Immature natural killer cell (primary cell): ENCODE data around the gene ZNF497. TPM values are rescaled to one million over a fixed set of nuclear protein-coding genes. Genes with fewer than 3 reads are reported as not detected.
"Not testable (repeated sequence)": the region's sequence is repeated elsewhere in the genome, so short reads cannot be mapped to it uniquely, and the experiment has no call there.

Source experiments
- DNase-seq, 3 donors: peaks; one replicate each; pipeline ENCODE4 v3.0.0; 2022; ENCODE audit warnings: mixed read lengths in 1 of 3
- H3K27ac Mint-ChIP-seq, 6 donors: one replicate each; pipeline ENCODE4 v1.8.0; 2020; ENCODE audit warnings: mixed read lengths in 6 of 6, mild to moderate bottlenecking in 5 of 6, inconsistent platforms in 4 of 6, moderate library complexity in 3 of 6
- H3K27me3 Mint-ChIP-seq, 3 donors: one replicate each; pipeline ENCODE4 v1.8.0; 2020 to 2021; ENCODE audit warnings: low read depth in 3 of 3, mild to moderate bottlenecking in 3 of 3, mixed read lengths in 3 of 3, moderate library complexity in 3 of 3, inconsistent platforms in 1 of 3
- H3K36me3 Mint-ChIP-seq, 3 donors: one replicate each; pipeline ENCODE4 v1.8.0; 2020; ENCODE audit warnings: mixed read lengths in 3 of 3, inconsistent platforms in 2 of 3, mild to moderate bottlenecking in 2 of 3
- H3K4me1 Mint-ChIP-seq, 2 donors: one replicate each; pipeline ENCODE4 v1.8.0; 2020; ENCODE audit warnings: inconsistent platforms in 2 of 2, mild to moderate bottlenecking in 2 of 2, mixed read lengths in 2 of 2, moderate library complexity in 1 of 2
- H3K4me3 Mint-ChIP-seq, 5 donors: one replicate each; pipeline ENCODE4 v1.8.0; 2020; ENCODE audit warnings: mild to moderate bottlenecking in 5 of 5, mixed read lengths in 5 of 5, inconsistent platforms in 3 of 5, moderate library complexity in 3 of 5
- H3K9me3 Mint-ChIP-seq, 6 donors: one replicate each; pipeline ENCODE4 v1.8.0; 2020; ENCODE audit warnings: mild to moderate bottlenecking in 6 of 6, mixed read lengths in 6 of 6, inconsistent platforms in 4 of 6, moderate library complexity in 3 of 6
- polyA plus RNA-seq, 3 donors: library from polyadenylated mRNA; unstranded; fragments of 300-500 nt; fragmentation: Illumina TruSeq; gene quantifications; one replicate each; pipeline ENCODE4 v1.2.3, GENCODE V29; 2021

The ZNF497 gene
- polyA plus RNA-seq, 3 donors from 2014 or later, result 0.40 to 0.91 (median 0.62) TPM

GRCh38 chr19:58318297-58318696, 44.3 kb downstream of the ZNF497 start:
- Mint-ChIP-seq H3K4me1 (no peaks in the 10 kb centered on the region), H3K4me3 (no peak overlapping the region), H3K27me3 (no peaks in the 10 kb centered on the region), H3K36me3 (peaks cover 12 to 22% (median 21%) of the 10 kb centered on the region in 3 donors), H3K9me3 (no peaks in the 10 kb centered on the region), H3K27ac (no peak overlapping the region)
- DNase-seq, result no peak

GRCh38 chr19:58317476-58318072, 45.0 kb downstream of the ZNF497 start:
- no peak for DNase-seq
- H3K36me3 Mint-ChIP-seq, result peaks cover 18 to 24% (median 24%) of the 10 kb centered on the region in 3 donors
- no peaks in the 10 kb centered on the region for H3K9me3 Mint-ChIP-seq
- no peak overlapping the region for H3K27ac Mint-ChIP-seq
- no peaks in the 10 kb centered on the region for H3K4me1 Mint-ChIP-seq
- no peaks in the 10 kb centered on the region for H3K27me3 Mint-ChIP-seq
- no peak overlapping the region for H3K4me3 Mint-ChIP-seq

GRCh38 chr19:58315580-58315979, 47.0 kb downstream of the ZNF497 start:
- DNase-seq, result no peak
- Mint-ChIP-seq H3K4me1 (peaks cover 3 to 7% of the 10 kb centered on the region in 2 donors), H3K36me3 (peaks cover 32 to 39% (median 37%) of the 10 kb centered on the region in 3 donors), H3K4me3 (no peak overlapping the region), H3K9me3 (peaks cover 0 to 2% (median 0%) of the 10 kb centered on the region in 6 donors), H3K27me3 (peaks cover 0 to 5% (median 2%) of the 10 kb centered on the region in 3 donors), H3K27ac (no peak overlapping the region)

- no peak overlapping the region for H3K4me3 Mint-ChIP-seq
- peaks cover 12 to 40% of the 10 kb centered on the region in 2 donors for H3K4me1 Mint-ChIP-seq
- peaks cover 53 to 73% (median 53%) of the 10 kb centered on the region in 3 donors for H3K36me3 Mint-ChIP-seq
- H3K9me3 Mint-ChIP-seq, result peaks cover 0 to 5% (median 0%) of the 10 kb centered on the region in 6 donors
- H3K27ac Mint-ChIP-seq, result peak overlapping the region in 2 of 6 donors; percentile 13 to 17
- H3K27me3 Mint-ChIP-seq, result peaks cover 0 to 6% (median 3%) of the 10 kb centered on the region in 3 donors
- no peak for DNase-seq
These were observed 51.1 kb downstream of the ZNF497 start for GRCh38 chr19:58311345-58311865.

- peaks cover 50 to 77% (median 57%) of the 10 kb centered on the region in 3 donors for H3K36me3 Mint-ChIP-seq
- not testable (repeated sequence) for H3K4me3 Mint-ChIP-seq, H3K27me3 Mint-ChIP-seq, H3K9me3 Mint-ChIP-seq
- H3K4me1 Mint-ChIP-seq, result peaks cover 19 to 47% of the 10 kb centered on the region in 2 donors
- peak overlapping the region in 1 of 6 donors; percentile 68 for H3K27ac Mint-ChIP-seq
- DNase-seq, result peak in 1 of 3 donors; percentile 19
These were observed 51.9 kb downstream of the ZNF497 start for GRCh38 chr19:58310685-58311084.

- Mint-ChIP-seq H3K9me3 (peaks cover 0 to 5% (median 0%) of the 10 kb centered on the region in 6 donors), H3K4me1 (peaks cover 36 to 63% of the 10 kb centered on the region in 2 donors), H3K27ac (peak overlapping the region in 3 of 6 donors; percentile 61 to 79 (median 77)), H3K4me3 (no peak overlapping the region), H3K36me3 (peaks cover 31 to 56% (median 41%) of the 10 kb centered on the region in 3 donors), H3K27me3 (peaks cover 7 to 17% (median 16%) of the 10 kb centered on the region in 3 donors)
- DNase-seq, result no peak
These were observed 54.8 kb downstream of the ZNF497 start for GRCh38 chr19:58307736-58308135.

GRCh38 chr19:58305932-58306323, 56.6 kb downstream of the ZNF497 start:
- Mint-ChIP-seq H3K9me3 (peaks cover 0 to 3% (median 0%) of the 10 kb centered on the region in 6 donors), H3K4me3 (peak overlapping the region; percentile 95 to 98 (median 98)), H3K27me3 (peaks cover 8 to 16% (median 11%) of the 10 kb centered on the region in 3 donors), H3K36me3 (peaks cover 16 to 50% (median 27%) of the 10 kb centered on the region in 3 donors), H3K4me1 (peaks cover 32 to 56% of the 10 kb centered on the region in 2 donors), H3K27ac (peak overlapping the region; percentile 98 to 100 (median 100))
- DNase-seq, result peak in 1 of 3 donors; percentile 30

GRCh38 chr19:58305065-58305931, 57.3 kb downstream of the ZNF497 start, which contains the start of gene ERVK3-1:
TSS of gene ERVK3-1 (plus strand) at chr19:58305377. CDS start at chr19:58312169, 6,792 bp downstream.
- peak within 1 kb of the TSS; percentile 95 to 98 (median 98) for H3K4me3 Mint-ChIP-seq

GRCh38 chr19:58304748-58305064, 57.8 kb downstream of the ZNF497 start:
- Mint-ChIP-seq H3K27ac (peak overlapping the region; percentile 98 to 100 (median 100)), H3K4me1 (peaks cover 31 to 55% of the 10 kb centered on the region in 2 donors)
- DNase-seq, result no peak

More at GRCh38 chr19:58305065-58305931, 57.3 kb downstream of the ZNF497 start, which contains the start of gene ERVK3-1:
- Mint-ChIP-seq H3K9me3 (peaks cover 0 to 2% (median 0%) of the 10 kb centered on the region in 6 donors), H3K27me3 (peaks cover 8 to 16% (median 11%) of the 10 kb centered on the region in 3 donors), H3K27ac (peak within 1 kb of the TSS; percentile 98 to 100 (median 100)), H3K36me3 (peaks cover 20 to 53% (median 32%) of the 10 kb centered on the region in 3 donors), H3K4me1 (peaks cover 32 to 56% of the 10 kb centered on the region in 2 donors)
- DNase-seq, result peak; percentile 95 to 96 (median 95)

More at GRCh38 chr19:58304748-58305064, 57.8 kb downstream of the ZNF497 start:
- peaks cover 20 to 54% (median 36%) of the 10 kb centered on the region in 3 donors for H3K36me3 Mint-ChIP-seq
- no peaks in the 10 kb centered on the region for H3K9me3 Mint-ChIP-seq
- peaks cover 8 to 16% (median 11%) of the 10 kb centered on the region in 3 donors for H3K27me3 Mint-ChIP-seq
- H3K4me3 Mint-ChIP-seq, result peak overlapping the region; percentile 95 to 98 (median 98)

Other genes starting within 250 kb of the ZNF497 start
- gene ZNF329, start 212.0 kb downstream of the ZNF497 start, polyA plus RNA-seq, result 10 to 100 TPM in 1 of 3 donors, 1 to 10 TPM in 2; 4.0 to 11.5 (median 6.6) TPM
- gene ZNF274, start 179.7 kb downstream of the ZNF497 start, polyA plus RNA-seq, result 10 to 100 TPM; 12.5 to 26.2 (median 20.2) TPM
- gene ZNF544, start 133.8 kb downstream of the ZNF497 start, polyA plus RNA-seq, result 10 to 100 TPM; 24.1 to 31.4 (median 27.1) TPM
- 1 to 10 TPM in 1 of 3 donors, under 1 TPM in 1, not detected in 1; 0.29 to 1.0 TPM for gene ZNF8, start 83.8 kb downstream of the ZNF497 start, polyA plus RNA-seq
- 100 to 1,000 TPM in 1 of 3 donors, 10 to 100 TPM in 2; 76.5 to 113 (median 91.6) TPM for gene ERVK3-1, start 57.4 kb downstream of the ZNF497 start, polyA plus RNA-seq
- gene ZSCAN22, start 35.8 kb downstream of the ZNF497 start, polyA plus RNA-seq, result 1 to 10 TPM in 2 of 3 donors, under 1 TPM in 1; 0.90 to 3.0 (median 2.1) TPM
- 10 to 100 TPM; 14.4 to 33.4 (median 32.4) TPM for gene A1BG, start 9.3 kb downstream of the ZNF497 start, polyA plus RNA-seq
- gene ZNF837, start 18.3 kb upstream of the ZNF497 start, polyA plus RNA-seq, result 1 to 10 TPM; 1.2 to 3.6 (median 1.4) TPM
- 1,000 to 10,000 TPM in 1 of 3 donors, 100 to 1,000 TPM in 2; 558 to 1,355 (median 731) TPM for gene RPS5, start 24.5 kb upstream of the ZNF497 start, polyA plus RNA-seq
- gene RNF225, start 32.9 kb upstream of the ZNF497 start, polyA plus RNA-seq, result not detected
- gene ZNF584, start 45.9 kb upstream of the ZNF497 start, polyA plus RNA-seq, result 10 to 100 TPM in 1 of 3 donors, 1 to 10 TPM in 2; 3.4 to 12.2 (median 4.4) TPM
- 1 to 10 TPM in 1 of 3 donors, under 1 TPM in 1, not detected in 1; 0.60 to 1.2 TPM for gene ZNF132, start 77.4 kb upstream of the ZNF497 start, polyA plus RNA-seq
- 1 to 10 TPM in 2 of 3 donors, not detected in 1; 1.1 to 2.0 TPM for gene ZNF324B, start 88.9 kb upstream of the ZNF497 start, polyA plus RNA-seq
- gene ZNF324, start 104.3 kb upstream of the ZNF497 start, polyA plus RNA-seq, result 10 to 100 TPM in 2 of 3 donors, 1 to 10 TPM in 1; 5.8 to 13.8 (median 11.4) TPM
- gene ZNF446, start 113.6 kb upstream of the ZNF497 start, polyA plus RNA-seq, result 1 to 10 TPM; 2.3 to 3.6 (median 2.5) TPM
- 10 to 100 TPM in 2 of 3 donors, 1 to 10 TPM in 1; 7.6 to 23.7 (median 14.8) TPM for gene SLC27A5, start 149.2 kb upstream of the ZNF497 start, polyA plus RNA-seq
- gene ZBTB45, start 157.1 kb upstream of the ZNF497 start, polyA plus RNA-seq, result 1 to 10 TPM; 2.8 to 7.2 (median 3.4) TPM
- 10 to 100 TPM; 34.3 to 36.3 (median 35.7) TPM for gene TRIM28, start 181.3 kb upstream of the ZNF497 start, polyA plus RNA-seq
- 100 to 1,000 TPM; 210 to 265 (median 231) TPM for gene CHMP2A, start 192.4 kb upstream of the ZNF497 start, polyA plus RNA-seq
- 10 to 100 TPM; 10.8 to 18.5 (median 15.5) TPM for gene UBE2M, start 195.9 kb upstream of the ZNF497 start, polyA plus RNA-seq
- gene MZF1, start 210.6 kb upstream of the ZNF497 start, polyA plus RNA-seq, result 10 to 100 TPM in 1 of 3 donors, 1 to 10 TPM in 2; 3.2 to 10.4 (median 7.1) TPM